GM23248 (cell line): ENCODE measurements around the gene VCL.

Experiments
- EZH2 ChIP-seq: fragments of 200-600 bp; sonication (generic); IDR thresholded peaks from 2 replicates; pipeline ENCODE4 v1.6.1; 2018; ENCODE audit warnings: antibody characterized with exemption, mild to moderate bottlenecking; ENCODE audit not compliant: insufficient read depth, poor library complexity, severe bottlenecking
- EZH2phosphoT487 ChIP-seq: fragments of 200-600 bp; sonication (generic); IDR thresholded peaks from 2 replicates; pipeline ENCODE4 v1.6.1; 2018; ENCODE audit warnings: antibody characterized with exemption, moderate library complexity, mild to moderate bottlenecking, low read depth; ENCODE audit not compliant: insufficient read depth

DNA sequence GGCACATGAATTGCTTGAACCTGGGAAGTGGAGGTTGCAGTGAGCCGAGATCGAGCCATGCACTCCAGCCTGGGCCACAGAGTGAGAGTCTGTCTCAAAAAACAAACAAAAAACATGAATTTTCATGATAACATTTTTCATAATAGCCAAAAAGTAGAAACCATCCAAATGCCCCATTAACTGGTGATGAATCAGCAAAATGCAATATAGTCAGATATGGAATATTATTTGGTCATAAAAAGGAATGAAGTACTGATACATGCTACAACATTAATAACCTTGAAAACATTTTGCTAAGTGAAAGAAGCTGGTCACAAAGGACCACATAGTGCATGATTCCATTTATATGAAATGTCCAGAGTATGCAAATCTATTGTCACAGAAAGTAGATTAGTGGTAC is 24.5 kb upstream of the VCL start:
- TF ChIP-seq EZH2 (no peak), EZH2phosphoT487 (no peak)
